ENCODE measurements around the gene PI4K2B. TPM values are rescaled to one million over a fixed set of nuclear protein-coding genes. Genes with fewer than 3 reads are reported as not detected.
"Not testable (repeated sequence)": the region's sequence is repeated elsewhere in the genome, so short reads cannot be mapped to it uniquely, and the experiment has no call there.

Gene PI4K2B
- total RNA-seq, 4 donors from 2014 or later, result 17.9 to 25.6 (median 18.8) TPM

- peak within 1 kb of the TSS; percentile 57 for H3K4me3 ChIP-seq (ENCODE audit: low read depth, poor library complexity, severe bottlenecking)
- peak; percentile 85 to 97 for DNase-seq (ENCODE audit: low spot score in 2 of 2)
- intact Hi-C loops (cut with DNase I; ENCODE audit: low total_unique reads), result no loop called here
- WGBS, 2 donors, result 1% methylated on average over 40 of the region's 40 CpGs
- TF ChIP-seq CTCF (IDR thresholded peaks at IDR 0.05) (peak in 1 of 3 donors; percentile 24), POLR2A (IDR thresholded peaks at IDR 0.05) (no peak)
Measured at GRCh38 chr4:25312496-25313200, 78.8 kb downstream of the PI4K2B start, which contains the start of gene ZCCHC4. TSS of gene ZCCHC4 (plus strand) at chr4:25312774. CDS start at chr4:25312810, 36 bp downstream.

- intact Hi-C loops (cut with DNase I; ENCODE audit: low total_unique reads), result no loop called here
- 19 to 20% methylated on average over 23 of the region's 23 CpGs for WGBS, 2 donors
- DNase-seq (ENCODE audit: low spot score in 2 of 2), result no peak
- peak overlapping the region; percentile 57 for H3K4me3 ChIP-seq (ENCODE audit: low read depth, poor library complexity, severe bottlenecking)
- no peak for TF ChIP-seq POLR2A (IDR thresholded peaks at IDR 0.05)
- no peak for TF ChIP-seq CTCF (IDR thresholded peaks at IDR 0.05)
Measured at GRCh38 chr4:25313201-25313895, 79.5 kb downstream of the PI4K2B start.

- H3K4me3 ChIP-seq (ENCODE audit: low read depth, poor library complexity, severe bottlenecking), result no peak overlapping the region
- DNase-seq (ENCODE audit: low spot score in 2 of 2), result no peak
- 76 to 80% methylated on average over 2 of the region's 2 CpGs for WGBS, 2 donors
- TF ChIP-seq POLR2A (IDR thresholded peaks at IDR 0.05), result no peak
- no peak for TF ChIP-seq CTCF (IDR thresholded peaks at IDR 0.05)
- intact Hi-C loops (cut with DNase I; ENCODE audit: low total_unique reads), result no loop called here
Measured at GRCh38 chr4:25320336-25320735, 86.5 kb downstream of the PI4K2B start.

GRCh38 chr4:25320773-25321172 lies 86.9 kb downstream of the PI4K2B start:
- DNase-seq (ENCODE audit: low spot score in 2 of 2), result no peak
- intact Hi-C loops (cut with DNase I; ENCODE audit: low total_unique reads), result no loop called here
- 70 to 88% methylated on average over 1 of the region's 1 CpG for WGBS, 2 donors
- H3K4me3 ChIP-seq (ENCODE audit: low read depth, poor library complexity, severe bottlenecking), result no peak overlapping the region
- TF ChIP-seq CTCF (IDR thresholded peaks at IDR 0.05), result no peak
- no peak for TF ChIP-seq POLR2A (IDR thresholded peaks at IDR 0.05)

- no peak overlapping the region for H3K4me3 ChIP-seq (ENCODE audit: low read depth, poor library complexity, severe bottlenecking)
- intact Hi-C loops (cut with DNase I; ENCODE audit: low total_unique reads), result no loop called here
- no peak for DNase-seq (ENCODE audit: low spot score in 2 of 2)
- 83 to 87% methylated on average over 3 of the region's 3 CpGs for WGBS, 2 donors
- TF ChIP-seq CTCF (IDR thresholded peaks at IDR 0.05) (no peak), POLR2A (IDR thresholded peaks at IDR 0.05) (no peak)
Measured at GRCh38 chr4:25321703-25322102, 87.9 kb downstream of the PI4K2B start.

- WGBS, 2 donors, result 90 to 96% methylated on average over 3 of the region's 3 CpGs
- intact Hi-C loops (cut with DNase I; ENCODE audit: low total_unique reads); DNase-seq (ENCODE audit: low spot score in 2 of 2); H3K4me3 ChIP-seq (ENCODE audit: low read depth, poor library complexity, severe bottlenecking): not testable (repeated sequence)
Measured at GRCh38 chr4:25328463-25328862, 94.6 kb downstream of the PI4K2B start.
